ENCODE data around the gene ARHGEF38. TPM values are rescaled to one million over a fixed set of nuclear protein-coding genes. Genes with fewer than 3 reads are reported as not detected.

The ARHGEF38 gene
- total RNA-seq, 1 donor from 2014 or later = not detected

DNA sequence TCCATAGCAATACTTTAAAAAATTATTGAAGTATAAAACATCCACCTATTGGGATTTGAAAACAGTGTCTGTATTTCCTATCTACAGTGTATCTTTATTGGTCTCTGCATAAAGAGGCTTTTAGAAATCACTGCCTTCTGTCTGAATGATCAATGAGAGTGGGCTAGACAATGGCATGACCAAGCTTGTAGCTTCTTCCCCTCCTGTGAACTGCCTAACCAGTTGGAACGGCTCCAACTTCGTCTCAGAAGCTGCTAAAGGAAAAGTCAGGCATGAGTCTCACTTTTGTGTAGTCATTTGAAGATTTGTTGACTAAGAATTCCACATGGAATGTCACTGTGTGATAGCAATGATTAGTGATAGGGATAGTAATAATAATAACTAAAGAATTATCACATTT lies 91.8 kb downstream of the ARHGEF38 start:
- TF ChIP-seq, protein P1, sequence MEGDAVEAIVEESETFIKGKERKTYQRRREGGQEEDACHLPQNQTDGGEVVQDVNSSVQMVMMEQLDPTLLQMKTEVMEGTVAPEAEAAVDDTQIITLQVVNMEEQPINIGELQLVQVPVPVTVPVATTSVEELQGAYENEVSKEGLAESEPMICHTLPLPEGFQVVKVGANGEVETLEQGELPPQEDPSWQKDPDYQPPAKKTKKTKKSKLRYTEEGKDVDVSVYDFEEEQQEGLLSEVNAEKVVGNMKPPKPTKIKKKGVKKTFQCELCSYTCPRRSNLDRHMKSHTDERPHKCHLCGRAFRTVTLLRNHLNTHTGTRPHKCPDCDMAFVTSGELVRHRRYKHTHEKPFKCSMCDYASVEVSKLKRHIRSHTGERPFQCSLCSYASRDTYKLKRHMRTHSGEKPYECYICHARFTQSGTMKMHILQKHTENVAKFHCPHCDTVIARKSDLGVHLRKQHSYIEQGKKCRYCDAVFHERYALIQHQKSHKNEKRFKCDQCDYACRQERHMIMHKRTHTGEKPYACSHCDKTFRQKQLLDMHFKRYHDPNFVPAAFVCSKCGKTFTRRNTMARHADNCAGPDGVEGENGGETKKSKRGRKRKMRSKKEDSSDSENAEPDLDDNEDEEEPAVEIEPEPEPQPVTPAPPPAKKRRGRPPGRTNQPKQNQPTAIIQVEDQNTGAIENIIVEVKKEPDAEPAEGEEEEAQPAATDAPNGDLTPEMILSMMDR (IDR thresholded peaks at IDR 0.05) = no peak
- no peak for DNase-seq (ENCODE audit: low spot score)
- Mint-ChIP-seq H3K9me3 (ENCODE audit: low read depth) (peaks cover 4% of the 10 kb centered on the region), H3K4me3 (ENCODE audit: unreplicated experiment) (no peak overlapping the region), H3K27me3 (ENCODE audit: low read depth) (peaks cover 44% of the 10 kb centered on the region), H3K4me1 (ENCODE audit: low read depth) (no peaks in the 10 kb centered on the region), H3K36me3 (ENCODE audit: low read depth) (peaks cover 3% of the 10 kb centered on the region), H3K27ac (ENCODE audit: unreplicated experiment) (no peak overlapping the region)

DNA sequence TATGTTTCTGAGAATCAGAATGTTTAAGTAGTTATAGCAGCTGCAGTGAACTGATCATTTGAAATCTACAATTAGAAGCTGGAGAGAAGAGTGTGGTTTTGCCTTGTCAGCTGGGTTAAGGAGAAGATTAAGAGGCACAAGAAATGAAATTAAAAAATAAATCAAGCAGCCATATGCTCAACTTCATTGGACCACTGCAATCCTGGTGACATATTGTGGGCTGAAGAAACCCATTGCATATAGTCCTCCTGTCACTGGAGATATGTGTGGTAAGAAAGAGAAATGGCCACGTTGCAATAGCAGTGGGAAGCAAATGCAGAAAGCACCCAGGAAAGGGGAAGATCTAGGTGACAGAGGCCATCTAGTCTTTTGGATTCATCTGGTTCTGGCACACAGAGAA lies 93.0 kb downstream of the ARHGEF38 start:
- TF ChIP-seq, protein P1 (IDR thresholded peaks at IDR 0.05) = no peak
- H3K27me3 Mint-ChIP-seq (ENCODE audit: low read depth) = peaks cover 45% of the 10 kb centered on the region

DNA sequence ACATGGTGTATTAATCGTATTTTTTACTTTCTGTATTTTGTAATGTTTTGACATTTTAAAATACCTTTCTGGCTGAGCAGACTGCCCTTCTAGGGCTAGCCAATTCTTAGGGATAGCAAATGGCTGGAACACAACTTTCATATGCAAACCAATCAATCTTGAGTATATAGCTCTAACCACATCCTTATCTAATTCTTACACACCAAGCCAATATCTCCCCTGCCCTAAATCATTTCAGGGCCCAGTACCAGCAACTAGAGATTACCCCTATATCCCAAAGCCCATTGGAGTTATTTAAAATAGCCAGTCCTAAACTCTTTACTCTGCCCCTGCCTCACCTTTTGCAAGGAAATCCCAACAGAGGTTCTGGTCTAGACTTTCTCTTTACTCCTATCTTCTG lies 97.8 kb downstream of the ARHGEF38 start:
- Mint-ChIP-seq H3K27me3 (ENCODE audit: low read depth) (peaks cover 48% of the 10 kb centered on the region), H3K27ac (ENCODE audit: unreplicated experiment) (no peak overlapping the region), H3K9me3 (ENCODE audit: low read depth) (no peaks in the 10 kb centered on the region), H3K4me1 (ENCODE audit: low read depth) (no peaks in the 10 kb centered on the region), H3K4me3 (ENCODE audit: unreplicated experiment) (no peak overlapping the region), H3K36me3 (ENCODE audit: low read depth) (no peaks in the 10 kb centered on the region)
- TF ChIP-seq, protein P1 (IDR thresholded peaks at IDR 0.05) = no peak
- DNase-seq (ENCODE audit: low spot score) = no peak

More for the DNA sequence above, 93.0 kb downstream of the ARHGEF38 start:
- no peaks in the 10 kb centered on the region for H3K9me3 Mint-ChIP-seq (ENCODE audit: low read depth)
- H3K36me3 Mint-ChIP-seq (ENCODE audit: low read depth) = no peaks in the 10 kb centered on the region
- H3K27ac Mint-ChIP-seq (ENCODE audit: unreplicated experiment) = no peak overlapping the region
- H3K4me3 Mint-ChIP-seq (ENCODE audit: unreplicated experiment) = no peak overlapping the region
- no peaks in the 10 kb centered on the region for H3K4me1 Mint-ChIP-seq (ENCODE audit: low read depth)
- no peak for DNase-seq (ENCODE audit: low spot score)

DNA sequence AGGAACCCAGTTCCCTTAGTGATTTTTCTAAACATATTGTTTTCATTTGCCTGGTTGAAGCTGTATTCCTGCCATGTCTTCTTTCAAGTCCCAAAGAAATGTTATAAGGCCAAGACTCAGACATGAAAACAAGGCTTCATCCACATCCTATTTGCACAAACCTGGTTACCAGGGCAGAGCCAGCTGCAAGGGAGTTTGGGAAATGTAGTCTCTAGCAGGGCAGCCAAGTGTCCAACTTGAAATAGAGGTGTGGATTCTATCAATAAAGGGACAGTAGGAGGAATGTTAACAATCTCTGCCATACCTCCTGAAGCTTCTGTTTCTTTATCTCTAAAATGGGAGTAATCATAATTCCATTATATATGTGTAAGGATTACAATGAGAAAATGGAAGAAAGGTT lies 99.5 kb downstream of the ARHGEF38 start:
- H3K4me3 Mint-ChIP-seq (ENCODE audit: unreplicated experiment) = no peak overlapping the region
- H3K36me3 Mint-ChIP-seq (ENCODE audit: low read depth) = no peaks in the 10 kb centered on the region
- H3K9me3 Mint-ChIP-seq (ENCODE audit: low read depth) = no peaks in the 10 kb centered on the region
- TF ChIP-seq, protein P1 (IDR thresholded peaks at IDR 0.05) = no peak
- H3K27me3 Mint-ChIP-seq (ENCODE audit: low read depth) = peaks cover 48% of the 10 kb centered on the region
- no peaks in the 10 kb centered on the region for H3K4me1 Mint-ChIP-seq (ENCODE audit: low read depth)
- H3K27ac Mint-ChIP-seq (ENCODE audit: unreplicated experiment) = no peak overlapping the region
- no peak for DNase-seq (ENCODE audit: low spot score)

DNA sequence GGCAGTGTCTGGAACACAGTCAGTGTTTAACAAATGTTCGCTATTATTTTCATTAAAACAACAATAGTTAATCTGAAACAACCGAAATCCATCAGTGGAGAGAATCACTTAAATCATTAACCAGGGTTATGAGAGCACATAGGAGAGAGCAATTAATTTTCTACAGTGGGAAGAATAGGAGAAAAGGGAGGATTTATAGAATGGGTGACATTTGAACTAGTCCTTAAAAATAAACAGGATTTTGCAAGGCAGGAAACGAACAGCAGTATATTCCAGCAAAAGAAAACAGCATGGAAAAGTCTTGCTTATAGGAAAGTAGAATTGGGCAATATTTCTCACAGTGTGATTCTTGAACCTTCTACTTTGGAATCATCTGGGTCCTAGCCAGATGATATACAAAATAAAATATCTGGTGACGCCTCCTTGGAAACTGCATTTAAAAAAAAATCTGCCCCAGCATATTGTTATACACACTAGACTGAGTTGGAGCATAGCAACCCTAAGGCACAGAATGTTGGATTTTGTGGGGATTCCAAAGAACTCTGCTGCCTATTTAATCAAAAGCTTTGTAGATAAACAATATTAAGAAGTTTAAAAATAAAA lies 100.0 kb downstream of the ARHGEF38 start:
- Mint-ChIP-seq H3K27ac (ENCODE audit: unreplicated experiment) (no peak overlapping the region), H3K4me3 (ENCODE audit: unreplicated experiment) (no peak overlapping the region), H3K36me3 (ENCODE audit: low read depth) (no peaks in the 10 kb centered on the region), H3K27me3 (ENCODE audit: low read depth) (peaks cover 46% of the 10 kb centered on the region), H3K9me3 (ENCODE audit: low read depth) (no peaks in the 10 kb centered on the region), H3K4me1 (ENCODE audit: low read depth) (no peaks in the 10 kb centered on the region)
- TF ChIP-seq, protein P1 (IDR thresholded peaks at IDR 0.05) = no peak
- DNase-seq (ENCODE audit: low spot score) = no peak

All from chondrocyte (in vitro differentiated cells).